H1 (cell line): ENCODE data around the gene DENND2A. TPM values are rescaled to one million over a fixed set of nuclear protein-coding genes. Genes with fewer than 3 reads are reported as not detected.

Experiments
- EP300 ChIP-seq, 2 experiments: IDR thresholded peaks; 1 replicate in 1 of 2; 2 replicates in 1 of 2; pipeline ENCODE4 v1.6.1; 2011 to 2012; ENCODE audit warnings: low read depth in 2 of 2, low read length in 2 of 2, mild to moderate bottlenecking in 2 of 2, borderline replicate concordance in 1 of 2, inconsistent platforms in 1 of 2, moderate library complexity in 1 of 2
- HDAC2 ChIP-seq, 2 experiments: fragments of 300-600 bp in 1 of 2; sonication (generic) in 1 of 2; IDR thresholded peaks; 2 replicates each; pipeline ENCODE4 v1.6.1; 2011 to 2012; ENCODE audit warnings: low read depth in 2 of 2, low read length in 2 of 2, mild to moderate bottlenecking in 2 of 2, moderate library complexity in 2 of 2, borderline replicate concordance in 1 of 2, inconsistent platforms in 1 of 2
- JUND ChIP-seq: IDR thresholded peaks from 2 replicates; pipeline ENCODE4 v1.6.1; 2011; ENCODE audit warnings: mild to moderate bottlenecking, improper control_type of control experiment, low read length
- POLR2A ChIP-seq, 2 experiments: IDR thresholded peaks; 1 replicate in 1 of 2; 2 replicates in 1 of 2; pipeline ENCODE4 v1.6.1; 2011; ENCODE audit warnings: low read depth in 2 of 2, low read length in 2 of 2, mild to moderate bottlenecking in 2 of 2; ENCODE audit errors: control extremely low read depth in 1 of 2
- RFX5 ChIP-seq: IDR thresholded peaks from 2 replicates; pipeline ENCODE4 v1.6.1; 2011; ENCODE audit warnings: low read depth, low read length, improper control_type of control experiment, borderline replicate concordance
- polyA plus RNA-seq, 7 experiments: library from polyadenylated mRNA; depleted of rRNA in 3 of 7; stranded (reverse) in 5 of 7; unstranded in 2 of 7; fragments of >200 nt in 5 of 7; fragments of 200-250 nt in 2 of 7; gene quantifications; 1 replicate in 5 of 7; 2 replicates in 1 of 7; 4 replicates in 1 of 7; pipeline versions ENCODE4 v1.2.1 to v1.2.3, GENCODE V29; 2011 to 2013; ENCODE audit warnings: missing spikeins in 2 of 7, mixed read lengths in 2 of 7
- total RNA-seq: library from RNA; stranded (reverse); fragmentation: NEBNext Ultra II Directional; extraction: Animal tissue kit (Norgen Biotek cat#: 25700); gene quantifications from 2 replicates; pipeline ENCODE4 v1.2.1, GENCODE V29; 2021

Gene DENND2A
- total and polyA plus RNA-seq, 2 of the 8 experiments (the other 6 are each of a cell fraction or from before 2014, with no cell fraction given), result 5.0 to 13.0 TPM

DNA sequence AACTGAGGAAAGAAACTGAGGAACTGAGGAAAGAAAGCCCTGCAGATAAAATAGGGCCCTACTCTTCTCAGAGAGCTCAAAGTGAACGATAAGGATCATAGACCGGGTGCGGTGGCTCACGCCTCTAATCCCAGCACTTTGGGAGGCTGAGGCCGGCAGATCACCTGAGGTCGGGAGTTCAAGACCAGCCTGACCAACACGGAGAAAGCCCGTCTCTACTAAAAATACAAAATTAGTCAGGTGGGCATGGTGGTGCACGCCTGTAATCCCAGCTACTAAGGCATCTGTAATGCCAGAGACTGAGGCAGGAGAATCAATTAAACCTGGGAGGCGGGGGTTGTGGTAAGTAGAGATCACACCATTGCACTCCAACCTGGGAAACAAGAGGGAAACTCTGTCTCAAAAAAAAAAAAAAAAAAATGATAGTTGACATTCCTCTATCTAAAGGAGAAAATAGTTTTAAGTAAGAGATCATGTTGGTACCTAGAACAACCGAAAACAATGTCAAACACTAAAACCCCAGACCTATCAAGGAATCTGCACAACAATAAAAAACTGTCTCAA, 163.8 kb downstream of the DENND2A start (continued):
- TF ChIP-seq HDAC2 (IDR thresholded peaks at IDR 0.05; ENCODE audit: borderline replicate concordance in 1 of 2, low read depth in 2 of 2, low read length in 2 of 2), result no peak
- no peak for TF ChIP-seq POLR2A (IDR thresholded peaks at IDR 0.05; ENCODE audit: control extremely low read depth in 1 of 2, low read depth in 2 of 2, low read length in 2 of 2)
- TF ChIP-seq JUND, result no peak
- TF ChIP-seq EP300 (IDR thresholded peaks at IDR 0.05; ENCODE audit: borderline replicate concordance in 1 of 2, low read depth in 2 of 2, low read length in 2 of 2), result no peak
- TF ChIP-seq RFX5, result no peak
- TF ChIP-seq, all 59 proteins: peak for 0
